GM12872 (cell line): Measurements from ENCODE around the gene TMEM163.

ENCODE experiments used
- CTCF ChIP-seq: IDR thresholded peaks from 3 replicates; pipeline ENCODE4 v1.5.1; 2011; ENCODE audit warnings: low read depth, mild to moderate bottlenecking, low read length, moderate library complexity; ENCODE audit not compliant: insufficient read depth

Gene TMEM163

GRCh38 chr2:134636714-134637113 lies 82.1 kb downstream of the TMEM163 start:
- TF ChIP-seq CTCF: no peak

- no peak for TF ChIP-seq CTCF
These were observed 84.6 kb downstream of the TMEM163 start for GRCh38 chr2:134634054-134634753.

- TF ChIP-seq CTCF: no peak
These were observed 88.2 kb downstream of the TMEM163 start for GRCh38 chr2:134630504-134631159.

- no peak for TF ChIP-seq CTCF
These were observed 90.3 kb downstream of the TMEM163 start for GRCh38 chr2:134628453-134628852.

GRCh38 chr2:134626781-134627180 lies 92.0 kb downstream of the TMEM163 start:
- TF ChIP-seq CTCF: no peak

- TF ChIP-seq CTCF: no peak
These were observed 93.5 kb downstream of the TMEM163 start for GRCh38 chr2:134625311-134625710.

GRCh38 chr2:134623796-134624195 lies 95.0 kb downstream of the TMEM163 start:
- no peak for TF ChIP-seq CTCF
